NCI-H2029 treated with DMSO at 0.1 percent for 48 hours (cell line): ENCODE results near the gene VSTM2A.
"Not testable (repeated sequence)": the region's sequence is repeated elsewhere in the genome, so short reads cannot be mapped to it uniquely, and the experiment has no call there.

ENCODE experiments used
- DNase-seq: peaks from one replicate; lab custom pipeline; 2025; lab: John Stamatoyannopoulos, UW

Gene VSTM2A, protein sequence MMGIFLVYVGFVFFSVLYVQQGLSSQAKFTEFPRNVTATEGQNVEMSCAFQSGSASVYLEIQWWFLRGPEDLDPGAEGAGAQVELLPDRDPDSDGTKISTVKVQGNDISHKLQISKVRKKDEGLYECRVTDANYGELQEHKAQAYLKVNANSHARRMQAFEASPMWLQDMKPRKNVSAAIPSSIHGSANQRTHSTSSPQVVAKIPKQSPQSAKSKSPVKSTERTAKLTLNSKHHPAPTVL

DNA sequence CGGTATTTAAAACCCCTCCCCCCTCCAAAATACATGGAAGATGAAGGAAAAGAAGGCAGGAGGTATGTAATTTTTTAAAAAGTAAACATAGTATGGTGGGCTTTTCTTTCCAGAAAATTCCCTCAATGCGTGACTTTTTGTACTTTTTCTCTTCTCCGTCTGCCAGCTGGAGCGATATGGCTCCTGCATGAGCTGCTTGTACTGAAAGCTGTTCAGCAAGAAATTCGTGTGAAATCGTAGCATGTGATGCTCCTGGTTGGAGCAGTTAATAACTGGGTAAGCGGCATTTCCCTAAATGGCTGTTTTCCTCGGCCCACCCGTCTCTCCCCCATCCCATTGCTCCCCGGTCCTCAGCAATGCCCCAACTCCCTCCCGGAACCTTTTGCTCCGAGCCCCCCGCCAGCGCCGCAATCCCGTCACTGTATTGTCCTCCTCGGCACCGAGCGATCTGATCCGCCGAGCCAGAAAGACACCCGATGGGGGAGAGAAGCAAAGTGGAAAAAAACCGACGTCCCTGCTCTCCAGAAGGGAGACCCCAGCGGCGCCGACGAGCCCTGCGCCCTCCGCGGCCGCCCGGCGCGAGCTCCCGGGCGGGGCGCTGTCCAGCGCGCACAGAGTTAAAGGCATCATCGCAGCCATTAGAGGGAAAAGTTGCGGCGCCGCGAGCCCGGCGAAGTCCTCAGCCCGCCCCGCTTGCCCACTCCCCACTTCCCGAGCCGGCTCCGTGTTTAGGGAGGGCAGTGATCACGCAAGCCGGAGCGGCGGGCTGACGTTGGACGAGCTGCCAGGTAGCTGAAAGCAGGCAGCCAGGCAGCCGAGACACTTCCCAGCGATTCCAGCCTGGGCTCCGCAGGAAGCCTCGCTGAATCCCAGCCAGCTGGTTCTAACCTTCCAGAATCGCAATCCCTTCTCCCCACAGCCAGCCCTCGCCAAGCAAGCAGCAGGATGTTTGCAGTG lies at the start of gene VSTM2A:
Gene VSTM2A, plus strand, starts transcription at position 707 of the 957 bp plus-strand sequence. CDS start 356 bp downstream, outside the sequence.
- peak; percentile 62 for DNase-seq

DNA sequence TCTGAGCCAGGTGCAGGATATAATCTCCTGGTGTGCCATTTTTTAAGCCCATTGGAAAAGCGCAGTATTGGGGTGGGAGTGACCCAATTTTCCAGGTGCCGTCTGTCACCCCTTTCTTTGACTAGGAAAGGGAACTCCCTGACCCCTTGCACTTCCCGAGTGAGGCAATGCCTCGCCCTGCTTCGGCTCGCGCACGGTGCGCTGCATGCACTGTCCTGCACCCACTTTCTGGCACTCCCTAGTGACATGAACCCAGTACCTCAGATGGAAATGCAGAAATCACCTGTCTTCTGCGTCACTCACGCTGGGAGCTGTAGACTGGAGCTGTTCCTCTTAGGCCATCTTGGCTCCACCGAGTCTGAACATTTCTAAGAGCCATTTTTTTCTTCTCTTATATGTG lies 37.6 kb upstream of the VSTM2A start:
- DNase-seq, result not testable (repeated sequence)

DNA sequence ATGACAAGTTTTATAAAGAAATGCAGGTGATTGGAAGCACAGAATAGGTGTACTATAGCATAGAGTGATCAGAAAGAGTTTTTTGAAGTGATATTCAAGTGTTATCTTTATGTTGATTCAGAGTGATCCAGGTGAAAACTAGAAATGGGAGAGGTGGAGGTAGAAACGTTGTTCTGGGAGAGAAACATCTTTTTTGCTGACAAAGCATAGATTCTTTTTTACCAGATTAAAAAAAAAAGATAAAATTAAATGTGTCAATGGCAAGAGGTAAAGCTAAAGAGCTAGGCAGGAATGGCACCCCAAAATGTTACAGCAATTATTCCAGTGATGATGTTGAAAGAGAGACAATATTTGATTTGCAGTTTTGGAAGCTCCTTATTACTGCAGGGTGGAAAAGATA lies 12.6 kb upstream of the VSTM2A start:
- DNase-seq, result no peak

DNA sequence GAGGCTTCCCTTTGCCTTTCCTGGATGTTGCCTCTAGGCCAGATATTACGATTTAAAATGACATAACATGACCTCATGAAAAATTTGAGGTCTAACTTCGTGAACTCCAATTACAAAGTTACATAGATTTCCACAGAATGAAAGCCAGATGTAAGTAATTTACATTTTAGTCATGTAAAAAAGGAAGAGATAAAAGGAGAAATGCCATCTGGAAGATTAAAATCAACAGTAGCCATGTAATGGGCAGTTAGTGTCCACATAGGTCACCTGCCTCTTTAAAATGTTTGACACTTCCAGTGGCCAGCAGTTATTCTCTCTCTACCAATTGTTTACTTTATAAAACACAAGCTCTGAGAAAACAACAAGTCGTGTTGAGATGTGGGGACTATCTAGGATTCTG lies 4.1 kb upstream of the VSTM2A start:
- no peak for DNase-seq

DNA sequence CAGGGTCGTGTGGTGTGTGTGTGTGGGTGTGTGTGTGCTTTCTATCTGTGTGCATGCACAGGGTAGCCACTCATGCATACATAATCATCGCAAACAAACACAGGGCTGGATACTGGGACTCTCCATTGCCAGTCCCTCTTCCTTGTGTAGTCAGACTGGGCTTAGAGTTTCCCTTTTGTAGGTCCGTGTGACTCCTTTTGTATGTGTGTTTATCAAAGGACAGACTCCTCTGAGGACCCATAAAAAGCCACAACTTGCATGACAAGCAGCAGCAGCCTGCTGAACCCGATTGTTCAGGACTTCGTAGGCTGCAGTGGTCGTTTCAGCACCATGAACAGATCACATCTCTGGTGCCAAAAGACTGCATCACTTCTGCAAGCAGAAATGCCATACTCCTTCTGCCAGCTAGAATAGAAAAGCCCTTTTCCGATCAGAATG lies 895 bp downstream of the VSTM2A start:
- peak; percentile 81 for DNase-seq

DNA sequence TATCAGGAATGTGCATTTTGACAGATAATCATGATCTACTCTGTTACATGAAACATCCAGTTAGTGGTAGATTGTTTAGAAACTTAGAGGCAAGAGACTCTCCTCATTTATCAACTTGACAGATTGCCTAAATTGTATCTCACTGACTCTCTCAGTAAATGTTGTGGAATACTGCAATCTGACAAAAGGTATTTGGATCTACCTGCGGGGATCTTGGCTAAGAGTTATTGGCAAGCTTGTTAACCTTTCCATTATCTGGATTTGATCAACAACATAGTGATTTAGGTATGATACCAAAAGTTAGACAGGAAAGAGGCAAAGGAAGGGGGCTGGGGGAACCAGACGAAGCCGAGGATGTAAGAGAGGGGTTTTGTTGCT lies 2.0 kb downstream of the VSTM2A start:
- no peak for DNase-seq

DNA sequence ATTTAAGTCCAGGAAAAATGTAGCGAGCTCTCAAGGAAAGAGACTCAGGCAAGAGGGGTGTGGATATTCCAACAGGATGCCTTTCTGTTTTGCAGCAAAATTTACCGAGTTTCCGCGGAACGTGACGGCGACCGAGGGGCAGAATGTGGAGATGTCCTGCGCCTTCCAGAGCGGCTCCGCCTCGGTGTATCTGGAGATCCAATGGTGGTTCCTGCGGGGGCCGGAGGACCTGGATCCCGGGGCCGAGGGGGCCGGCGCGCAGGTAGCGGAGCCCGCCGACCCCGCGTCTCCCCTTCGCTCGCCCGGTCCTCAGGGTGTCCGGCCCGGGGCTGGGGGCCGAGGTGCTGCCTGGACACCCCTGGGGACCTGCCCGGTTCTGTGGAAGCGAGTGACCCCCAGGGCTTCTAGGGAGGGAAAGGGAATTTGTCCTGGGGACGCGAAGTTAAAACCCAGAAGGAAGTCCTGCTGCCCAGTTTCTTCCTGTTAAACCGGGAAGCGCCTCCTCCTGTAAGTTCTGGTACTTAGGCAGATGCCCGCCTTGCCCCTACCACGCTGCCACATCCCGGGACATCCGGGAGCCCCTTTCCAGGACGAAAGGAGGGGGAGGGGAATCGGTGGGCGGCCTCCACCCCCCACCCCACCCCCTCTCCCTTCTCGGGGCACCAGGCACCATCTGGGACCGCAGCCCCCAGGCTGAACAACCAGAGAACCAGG lies 2.5 kb downstream of the VSTM2A start:
- no peak for DNase-seq

DNA sequence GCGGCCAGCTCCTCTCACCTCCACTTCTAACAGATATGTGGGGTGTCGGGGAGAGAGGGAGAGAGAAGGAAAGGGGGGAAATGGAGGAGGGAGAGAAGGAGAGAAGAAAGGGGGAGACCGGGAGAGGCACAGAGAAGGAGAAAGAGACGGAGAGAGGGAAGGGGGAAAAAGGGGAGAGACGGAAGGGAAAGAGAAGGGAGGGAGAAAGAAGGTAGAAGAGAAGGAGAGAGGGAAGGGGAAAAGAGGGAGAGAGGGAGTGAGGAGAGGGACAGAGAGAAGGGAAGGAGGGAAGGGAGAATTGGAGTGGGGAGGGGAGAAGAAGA lies 3.0 kb downstream of the VSTM2A start:
- no peak for DNase-seq

DNA sequence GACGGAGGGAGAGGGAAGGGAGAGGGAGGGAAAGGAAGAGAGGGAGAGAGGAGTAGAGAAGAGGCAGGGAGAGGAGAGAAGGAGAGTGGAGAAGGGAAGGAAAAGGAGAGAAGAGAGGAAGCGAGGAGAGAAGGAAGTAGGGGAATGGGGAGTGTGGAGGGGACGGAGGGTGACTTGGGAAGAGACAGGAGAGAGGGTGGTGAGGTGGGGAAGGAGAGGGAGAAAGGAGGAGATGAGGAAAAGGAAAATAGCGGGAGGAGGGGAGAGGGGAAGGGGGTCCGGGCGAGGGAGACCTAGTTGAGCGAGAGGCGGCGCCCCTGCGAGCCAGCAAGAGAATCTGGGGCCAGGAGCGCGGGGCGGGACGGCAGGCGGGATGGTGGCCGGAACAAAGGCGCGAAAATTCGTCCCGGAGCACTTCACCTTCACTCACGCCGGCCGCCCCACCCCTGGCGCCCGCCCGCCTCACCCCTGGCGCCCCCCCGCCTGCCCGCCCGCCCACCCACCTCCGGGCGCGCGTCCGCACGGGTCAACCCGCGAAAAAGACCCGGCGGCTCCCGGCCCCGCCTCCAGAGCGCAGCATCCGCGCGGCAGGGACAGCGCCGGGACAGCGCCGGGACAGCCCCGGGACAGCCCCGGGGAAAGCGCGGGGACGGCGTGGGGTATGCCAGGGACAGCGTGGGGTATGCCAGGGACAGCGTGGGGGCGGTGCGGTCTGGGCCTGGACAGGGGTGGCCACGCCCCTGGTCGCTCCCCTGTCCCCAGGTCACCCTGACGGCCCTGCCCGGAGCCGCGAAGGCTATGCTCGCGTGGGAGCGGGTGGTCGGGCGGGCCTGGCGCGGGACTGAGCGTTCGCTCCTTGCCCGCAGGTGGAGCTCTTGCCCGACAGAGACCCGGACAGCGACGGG lies 4.2 kb downstream of the VSTM2A start:
- DNase-seq, result peak; percentile 32

DNA sequence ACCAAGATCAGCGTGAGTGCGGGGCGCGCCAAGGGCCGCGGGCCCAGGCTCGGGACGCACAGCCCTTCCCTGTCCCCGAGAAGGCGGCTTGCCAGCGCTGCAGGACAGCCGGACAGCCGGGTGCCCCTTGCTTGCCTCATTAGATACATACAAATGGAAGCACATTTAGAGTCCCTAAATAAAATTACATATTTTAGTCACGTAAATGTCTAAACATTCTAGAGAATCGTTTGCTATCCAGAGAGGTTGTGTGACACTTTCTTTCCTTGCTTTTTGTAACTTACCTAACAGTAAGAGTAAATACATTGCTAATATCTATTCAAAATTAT lies 4.8 kb downstream of the VSTM2A start:
- no peak for DNase-seq

DNA sequence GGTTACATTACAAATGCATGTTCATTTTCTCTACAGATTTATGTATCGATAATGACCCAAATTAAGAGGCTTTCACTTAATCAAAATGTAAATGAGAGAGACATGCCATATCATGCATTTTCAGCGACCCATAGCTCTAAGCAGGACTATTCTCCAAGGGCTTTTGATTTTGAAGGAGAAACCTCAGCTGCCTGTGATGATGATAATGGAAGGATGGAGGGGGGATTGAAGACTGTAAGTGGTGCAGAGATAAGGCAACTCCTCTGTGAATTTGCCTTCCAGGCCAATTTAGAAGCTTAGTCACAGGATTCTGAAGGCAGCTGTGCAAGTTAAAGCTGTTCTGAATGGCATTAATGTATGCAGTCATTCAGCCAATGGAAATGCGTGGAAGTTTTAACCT lies 8.3 kb downstream of the VSTM2A start:
- DNase-seq, result no peak

DNA sequence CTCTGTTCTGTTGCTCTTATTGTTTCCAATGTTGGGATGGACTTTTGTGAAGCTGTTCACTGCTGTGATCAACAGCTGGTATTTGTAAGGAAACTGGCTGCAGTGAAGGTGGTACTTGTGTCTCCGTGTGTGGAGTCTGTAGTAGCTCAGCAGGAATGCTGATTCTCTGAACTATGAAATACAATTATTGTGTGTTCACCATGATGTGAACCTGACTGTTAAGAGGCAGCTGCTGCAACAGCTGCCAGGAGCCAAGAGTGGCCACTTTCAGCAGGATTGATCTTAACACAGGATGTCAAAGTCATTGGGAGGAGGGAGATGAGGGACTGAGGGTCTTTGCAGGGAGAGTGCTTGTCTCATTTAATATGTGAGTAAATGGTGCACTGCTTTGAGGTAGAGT lies 13.9 kb downstream of the VSTM2A start:
- no peak for DNase-seq

DNA sequence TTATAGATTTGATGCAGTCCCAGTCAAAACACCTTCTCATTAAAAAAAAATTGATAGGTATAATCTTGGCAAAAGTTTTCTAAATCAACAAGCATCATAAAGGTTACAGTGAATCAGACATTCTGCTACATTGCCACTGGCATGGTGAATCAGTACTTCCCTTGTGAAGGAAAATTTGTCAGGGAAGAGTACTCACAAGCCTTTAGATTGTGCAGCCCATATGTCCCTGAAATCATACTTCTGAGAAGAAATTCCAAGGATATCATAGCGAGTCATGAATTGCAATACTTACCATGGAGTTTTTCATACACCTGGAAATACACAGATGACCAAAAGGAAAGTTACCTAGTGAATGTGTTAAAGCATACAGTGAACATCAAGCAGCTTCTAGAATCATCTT lies 17.2 kb downstream of the VSTM2A start:
- DNase-seq, result no peak

DNA sequence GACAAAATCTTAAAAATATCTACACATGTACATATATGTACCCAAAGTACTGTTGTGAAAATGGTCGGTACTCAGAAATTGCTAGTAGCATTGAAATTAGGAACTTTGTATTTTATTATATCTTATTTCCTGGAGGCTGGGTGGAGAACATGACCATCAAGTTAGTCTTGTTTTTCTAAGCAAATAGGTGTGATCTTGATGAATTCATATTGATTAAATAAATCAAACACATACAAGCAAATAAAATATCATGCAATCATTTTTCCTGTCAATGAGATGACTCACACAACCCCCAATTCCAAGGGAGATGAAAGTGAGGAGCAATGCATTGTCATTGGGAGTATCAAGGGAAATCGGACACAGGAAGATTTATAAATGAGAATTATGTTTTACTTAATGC lies 18.0 kb downstream of the VSTM2A start:
- no peak for DNase-seq

DNA sequence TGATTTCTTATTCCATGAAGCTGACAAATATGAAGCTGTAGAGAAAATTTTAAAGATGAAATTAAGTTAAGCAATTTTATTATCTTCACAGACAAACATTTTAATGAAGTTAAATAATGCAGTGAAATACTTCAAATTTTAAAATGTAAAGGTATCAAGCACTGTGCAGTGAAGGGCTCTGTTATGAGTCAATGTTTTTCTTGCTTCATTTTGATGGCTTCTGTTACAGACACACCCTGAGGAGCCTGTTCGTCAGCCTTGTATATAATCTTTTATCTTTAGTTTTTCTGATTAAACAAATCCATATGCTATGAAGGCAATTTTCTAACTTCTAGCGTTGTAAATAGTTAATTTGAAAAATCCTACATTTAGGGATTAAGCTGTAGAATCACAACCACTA lies 18.5 kb downstream of the VSTM2A start:
- no peak for DNase-seq

DNA sequence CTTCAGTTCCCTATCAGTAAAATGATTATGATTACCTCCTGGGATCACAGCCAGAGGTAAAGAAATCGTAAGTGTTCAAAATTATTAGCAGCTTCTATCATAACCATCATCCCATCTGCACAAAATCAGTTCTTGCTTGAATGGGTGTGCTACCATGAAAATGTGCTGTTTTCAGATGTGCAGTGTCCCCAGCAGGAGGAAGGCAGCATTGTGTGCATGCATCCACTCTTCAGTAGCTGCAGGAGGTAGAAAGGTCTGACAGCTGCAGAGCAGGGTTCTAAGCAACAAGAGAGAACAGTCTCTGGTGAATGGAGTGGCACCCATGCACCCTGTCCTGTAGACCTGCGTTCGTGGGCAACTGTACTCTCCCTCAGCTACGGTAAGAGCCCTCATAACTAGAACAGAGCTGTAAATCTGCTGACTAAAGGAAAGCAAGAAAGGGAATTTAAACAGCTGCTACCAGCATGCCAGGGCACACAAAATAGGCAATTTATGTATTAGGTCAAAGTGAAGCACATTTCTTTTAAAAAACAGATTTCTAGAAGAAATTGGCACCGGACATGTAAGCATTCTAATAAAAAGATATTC lies 21.2 kb downstream of the VSTM2A start:
- no peak for DNase-seq

DNA sequence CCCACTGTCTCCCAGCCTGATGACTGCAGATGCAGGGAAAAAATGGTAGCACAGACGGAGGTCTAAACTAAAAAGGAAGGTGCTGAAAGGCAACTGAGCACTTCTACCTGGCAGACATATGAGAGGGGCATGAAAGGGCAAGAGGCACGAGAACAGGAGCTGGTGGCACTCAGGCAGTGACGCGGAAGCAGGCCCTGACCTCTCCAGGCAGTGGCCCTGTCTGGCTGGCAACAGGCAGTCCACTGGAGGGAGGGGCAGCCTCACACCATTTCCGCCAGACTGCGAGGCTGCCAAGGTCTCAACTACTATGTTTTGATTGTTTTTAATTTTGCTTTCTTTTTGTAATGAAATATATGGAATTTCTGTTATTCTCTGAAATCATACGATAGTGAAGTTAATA lies 23.3 kb downstream of the VSTM2A start:
- no peak for DNase-seq

DNA sequence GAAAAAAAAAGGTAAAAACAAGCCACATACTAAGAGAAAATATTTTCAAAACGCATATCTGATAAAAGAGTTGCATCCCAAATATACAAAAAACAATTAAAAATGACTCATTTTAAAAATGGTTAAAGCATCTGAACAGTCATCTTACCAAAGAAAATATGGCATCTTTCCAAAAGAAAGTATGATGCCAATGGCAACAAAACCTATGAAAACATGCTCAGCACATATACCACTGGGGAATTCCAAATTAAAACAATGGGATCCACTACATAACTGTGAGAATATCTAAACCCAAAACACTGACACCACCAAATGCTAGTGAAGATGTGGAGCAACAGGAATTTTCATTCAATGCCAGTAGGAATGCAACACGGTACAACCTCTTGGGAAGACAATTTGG lies 39.3 kb downstream of the VSTM2A start:
- DNase-seq, result no peak

DNA sequence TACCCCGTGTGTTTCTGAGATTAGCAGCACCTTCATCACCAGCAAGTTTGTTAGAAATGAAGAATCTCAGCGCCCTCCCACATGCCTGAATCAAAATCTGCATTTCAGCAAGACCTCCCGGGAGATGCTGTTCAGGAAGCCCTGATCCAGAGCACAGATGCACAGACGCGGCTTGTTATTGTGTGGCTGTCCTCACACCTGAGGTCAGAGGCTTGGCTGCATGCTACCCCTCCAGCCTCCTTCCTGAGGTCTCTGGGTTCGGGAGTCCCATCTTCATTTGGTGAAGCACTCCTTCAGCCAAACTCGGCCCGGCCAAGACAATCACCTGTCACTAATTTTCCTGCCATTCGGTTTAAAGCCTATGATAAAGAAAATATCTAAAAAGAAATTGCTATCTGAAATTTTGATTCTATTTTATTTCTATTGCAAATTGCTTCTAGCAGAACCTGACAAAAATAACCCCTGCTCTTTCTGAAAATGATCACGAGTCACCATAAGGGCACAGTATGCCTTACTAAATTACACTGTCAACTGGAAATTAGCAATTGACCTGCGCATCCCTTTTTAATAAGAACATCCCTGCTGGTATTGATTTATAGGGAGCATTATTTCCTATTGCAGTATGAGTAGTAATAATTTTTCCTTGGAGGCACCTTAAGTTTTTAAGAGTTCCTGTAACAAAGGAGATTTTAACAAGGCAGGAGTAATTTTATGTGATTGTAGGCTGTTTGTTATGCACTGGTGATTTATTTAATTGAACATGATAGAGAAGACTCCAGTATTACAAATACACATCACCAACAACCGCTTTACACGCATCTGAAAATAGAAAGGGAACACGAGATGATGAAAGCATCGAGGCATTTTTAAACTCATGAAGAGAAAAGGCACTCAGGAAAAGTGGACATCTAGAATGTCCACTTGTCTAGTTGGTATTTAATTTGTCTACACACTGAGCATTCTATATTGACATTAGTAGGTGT lies 49.5 kb downstream of the VSTM2A start:
- DNase-seq, result no peak

DNA sequence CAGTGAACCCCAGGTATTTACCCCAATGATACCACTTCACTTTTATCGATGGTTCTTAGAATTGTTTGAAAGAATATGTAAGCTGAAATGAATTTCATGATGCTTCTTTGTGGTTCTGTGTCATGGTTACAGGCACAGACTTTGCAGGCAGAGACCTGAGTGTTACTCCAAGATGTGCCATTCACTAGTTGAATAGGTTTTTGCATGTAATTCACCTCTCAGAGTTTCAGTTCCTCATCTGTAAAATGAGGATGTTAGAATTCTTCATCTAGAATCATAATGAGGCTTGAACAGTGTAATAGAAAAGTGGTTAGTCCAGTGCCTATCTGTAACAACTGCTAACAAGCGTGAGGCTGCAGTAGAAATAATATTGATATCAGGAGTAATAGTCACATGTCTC lies 54.6 kb downstream of the VSTM2A start:
- DNase-seq, result no peak
